ENCODE measurements around the gene PDE6B. TPM values are rescaled to one million over a fixed set of nuclear protein-coding genes. Genes with fewer than 3 reads are reported as not detected.

The PDE6B gene
- polyA plus RNA-seq, 1 donor (not counting 4 experiments of a cell fraction or from before 2014, with no cell fraction given): not detected

- H3K27ac ChIP-seq (ENCODE audit: control insufficient read depth, insufficient read depth, low read length): no peak overlapping the region
- no peak for FAIRE-seq
- peaks cover 18% of the 10 kb centered on the region for H3K27me3 ChIP-seq (ENCODE audit: control insufficient read depth, extremely low read depth, insufficient read depth, low read length)
These were observed 28.6 kb downstream of the PDE6B start for GRCh38 chr4:653831-654502.

GRCh38 chr4:654503-654845 is 29.1 kb downstream of the PDE6B start:
- dilution Hi-C loops (cut with MboI; ENCODE audit: extremely low pct_ligation_motif_present, low sequenced_read_pairs): no loop called here
- Histone ChIP-seq H3K4me1 (ENCODE audit: control insufficient read depth, extremely low read depth, insufficient read depth, low read length) (no peaks in the 10 kb centered on the region), H3K4me2 (ENCODE audit: control insufficient read depth, extremely low read depth, insufficient read depth, low read depth, low read length) (no peak overlapping the region), H3K9me3 (ENCODE audit: control insufficient read depth, low read depth, low read length) (peaks cover 3% of the 10 kb centered on the region), H4K20me1 (ENCODE audit: control insufficient read depth, extremely low read depth, insufficient read depth, low read length) (no peaks in the 10 kb centered on the region), H3K9me1 (ENCODE audit: control insufficient read depth, extremely low read depth, insufficient read depth, low read length) (no peaks in the 10 kb centered on the region), H3K27ac (ENCODE audit: control insufficient read depth, insufficient read depth, low read length) (no peak overlapping the region), H3K9ac (ENCODE audit: control insufficient read depth, extremely low read depth, insufficient read depth, low read length) (no peak overlapping the region), H3K27me3 (ENCODE audit: control insufficient read depth, extremely low read depth, insufficient read depth, low read length) (peaks cover 18% of the 10 kb centered on the region), H3K4me3 (ENCODE audit: control insufficient read depth in 2 of 3, extremely low read depth in 1 of 3, insufficient read depth in 2 of 3, low read depth in 1 of 3, low read length in 3 of 3) (no peak overlapping the region), H2AFZ (ENCODE audit: control insufficient read depth, low read length) (no peak overlapping the region), H3K36me3 (ENCODE audit: control insufficient read depth in 2 of 2, extremely low read depth in 1 of 2, insufficient read depth in 2 of 2, low read length in 2 of 2) (no peaks in the 10 kb centered on the region), H3K79me2 (ENCODE audit: control insufficient read depth, insufficient read depth, low read length) (no peaks in the 10 kb centered on the region)
- FAIRE-seq (no peak), DNase-seq (ENCODE audit: low read depth, low spot score) (no peak)
- TF ChIP-seq EZH2 (IDR thresholded peaks at IDR 0.05; ENCODE audit: low read length) (no peak), CTCF (optimal IDR thresholded peaks at IDR 0.05 in 1 of 3, IDR thresholded peaks at IDR 0.05 in 1 of 3, conservative IDR thresholded peaks at IDR 0.05 in 1 of 3; ENCODE audit: extremely low read depth in 1 of 3, insufficient read depth in 2 of 3, low read length in 3 of 3) (no peak)

More at GRCh38 chr4:653831-654502, 28.6 kb downstream of the PDE6B start:
- no peak overlapping the region for H3K4me2 ChIP-seq (ENCODE audit: control insufficient read depth, extremely low read depth, insufficient read depth, low read depth, low read length)
- no peak overlapping the region for H2AFZ ChIP-seq (ENCODE audit: control insufficient read depth, low read length)
- no peaks in the 10 kb centered on the region for H3K9me3 ChIP-seq (ENCODE audit: control insufficient read depth, low read depth, low read length)
- H3K4me1 ChIP-seq (ENCODE audit: control insufficient read depth, extremely low read depth, insufficient read depth, low read length): no peaks in the 10 kb centered on the region
- no peak for DNase-seq (ENCODE audit: low read depth, low spot score)
- H3K4me3 ChIP-seq (ENCODE audit: control insufficient read depth in 2 of 3, extremely low read depth in 1 of 3, insufficient read depth in 2 of 3, low read depth in 1 of 3, low read length in 3 of 3): no peak overlapping the region
- H3K36me3 ChIP-seq (ENCODE audit: control insufficient read depth in 2 of 2, extremely low read depth in 1 of 2, insufficient read depth in 2 of 2, low read length in 2 of 2): no peaks in the 10 kb centered on the region
- H4K20me1 ChIP-seq (ENCODE audit: control insufficient read depth, extremely low read depth, insufficient read depth, low read length): no peaks in the 10 kb centered on the region
- TF ChIP-seq EZH2 (IDR thresholded peaks at IDR 0.05; ENCODE audit: low read length): no peak
- no peak for TF ChIP-seq CTCF (optimal IDR thresholded peaks at IDR 0.05 in 1 of 3, IDR thresholded peaks at IDR 0.05 in 1 of 3, conservative IDR thresholded peaks at IDR 0.05 in 1 of 3; ENCODE audit: extremely low read depth in 1 of 3, insufficient read depth in 2 of 3, low read length in 3 of 3)
- no peak overlapping the region for H3K9ac ChIP-seq (ENCODE audit: control insufficient read depth, extremely low read depth, insufficient read depth, low read length)
- dilution Hi-C loops (cut with MboI; ENCODE audit: extremely low pct_ligation_motif_present, low sequenced_read_pairs): no loop called here
- no peaks in the 10 kb centered on the region for H3K9me1 ChIP-seq (ENCODE audit: control insufficient read depth, extremely low read depth, insufficient read depth, low read length)
- H3K79me2 ChIP-seq (ENCODE audit: control insufficient read depth, insufficient read depth, low read length): no peaks in the 10 kb centered on the region

All from keratinocyte (primary cell).